HCT116 (cell line): ENCODE results near the gene KDM2B.

Experiments
- EZH2phosphoT487 ChIP-seq: fragments of 200-600 bp; IDR thresholded peaks from 2 replicates; pipeline ENCODE4 v1.6.1; 2018; ENCODE audit warnings: antibody characterized with exemption, borderline replicate concordance
- JUND ChIP-seq: IDR thresholded peaks from 2 replicates; pipeline ENCODE4 v1.6.1; 2012
- POLR2AphosphoS5 ChIP-seq: IDR thresholded peaks from 2 replicates; pipeline ENCODE4 v1.6.1; 2011; ENCODE audit warnings: mild to moderate bottlenecking, low read depth, low read length, moderate library complexity
- ZBTB33 ChIP-seq: IDR thresholded peaks from 2 replicates; pipeline ENCODE4 v1.6.1; 2011; ENCODE audit warnings: mild to moderate bottlenecking, low read length, moderate library complexity; ENCODE audit not compliant: insufficient replicate concordance; ENCODE audit errors: extremely low read depth
- TF ChIP-seq, protein P1 (sequence below), 3 experiments: fragments of 200-600 bp in 1 of 3; sonication (generic) in 1 of 3; IDR thresholded peaks in 2 of 3; conservative IDR thresholded peaks in 1 of 3; 2 replicates each; pipeline ENCODE4 v1.5.1; 2012 to 2017; ENCODE audit warnings: low read depth in 2 of 3, low read length in 2 of 3, antibody characterized with exemption in 1 of 3, borderline replicate concordance in 1 of 3, control low read depth in 1 of 3, mild to moderate bottlenecking in 1 of 3, mixed read lengths in 1 of 3, mixed run types in 1 of 3, moderate library complexity in 1 of 3; ENCODE audit not compliant: insufficient read depth in 1 of 3

- TF ChIP-seq POLR2AphosphoS5 = no peak
- no peak for TF ChIP-seq ZBTB33
- no peak for TF ChIP-seq JUND
- no peak for TF ChIP-seq EZH2phosphoT487
- TF ChIP-seq, protein P1, sequence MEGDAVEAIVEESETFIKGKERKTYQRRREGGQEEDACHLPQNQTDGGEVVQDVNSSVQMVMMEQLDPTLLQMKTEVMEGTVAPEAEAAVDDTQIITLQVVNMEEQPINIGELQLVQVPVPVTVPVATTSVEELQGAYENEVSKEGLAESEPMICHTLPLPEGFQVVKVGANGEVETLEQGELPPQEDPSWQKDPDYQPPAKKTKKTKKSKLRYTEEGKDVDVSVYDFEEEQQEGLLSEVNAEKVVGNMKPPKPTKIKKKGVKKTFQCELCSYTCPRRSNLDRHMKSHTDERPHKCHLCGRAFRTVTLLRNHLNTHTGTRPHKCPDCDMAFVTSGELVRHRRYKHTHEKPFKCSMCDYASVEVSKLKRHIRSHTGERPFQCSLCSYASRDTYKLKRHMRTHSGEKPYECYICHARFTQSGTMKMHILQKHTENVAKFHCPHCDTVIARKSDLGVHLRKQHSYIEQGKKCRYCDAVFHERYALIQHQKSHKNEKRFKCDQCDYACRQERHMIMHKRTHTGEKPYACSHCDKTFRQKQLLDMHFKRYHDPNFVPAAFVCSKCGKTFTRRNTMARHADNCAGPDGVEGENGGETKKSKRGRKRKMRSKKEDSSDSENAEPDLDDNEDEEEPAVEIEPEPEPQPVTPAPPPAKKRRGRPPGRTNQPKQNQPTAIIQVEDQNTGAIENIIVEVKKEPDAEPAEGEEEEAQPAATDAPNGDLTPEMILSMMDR (IDR thresholded peaks at IDR 0.05 in 2 of 3, conservative IDR thresholded peaks at IDR 0.05 in 1 of 3; ENCODE audit: borderline replicate concordance in 1 of 3, insufficient read depth in 1 of 3, low read depth in 2 of 3, low read length in 2 of 3) = no peak
These were observed 153.2 kb downstream of the KDM2B start for GRCh38 chr12:121427556-121428050.
